BE2C (cell line): Measurements from ENCODE around the gene KRT26.

ENCODE experiments used
- DNase-seq: peaks from one replicate; pipeline ENCODE4 v3.0.0-alpha.2; 2020
- H3K27me3 ChIP-seq: fragments of 250-450 bp; sonication (Bioruptor Pico); 2 replicates; pipeline ENCODE4 v1.5.1; 2020; ENCODE audit warnings: mild to moderate bottlenecking
- H3K36me3 ChIP-seq: fragments of 250-450 bp; sonication (Bioruptor Pico); 2 replicates; pipeline ENCODE4 v1.5.1; 2020; ENCODE audit warnings: mild to moderate bottlenecking
- H3K4me1 ChIP-seq: fragments of 250-450 bp; sonication (Bioruptor Pico); 2 replicates; pipeline ENCODE4 v1.5.1; 2020
- H3K4me3 ChIP-seq: 2 replicates; pipeline ENCODE4 v1.5.1; 2011; ENCODE audit warnings: low read depth, low read length
- H3K9me3 ChIP-seq: fragments of 250-450 bp; sonication (Bioruptor Pico); 2 replicates; pipeline ENCODE4 v1.5.1; 2020
- TF ChIP-seq, protein P1 (sequence below): IDR thresholded peaks from 2 replicates; pipeline ENCODE4 v1.5.1; 2012; ENCODE audit warnings: mild to moderate bottlenecking, low read depth, low read length

Gene KRT26

GRCh38 chr17:40810494-40810893 is 38.5 kb upstream of the KRT26 start:
- no peak for DNase-seq
- TF ChIP-seq, protein P1, sequence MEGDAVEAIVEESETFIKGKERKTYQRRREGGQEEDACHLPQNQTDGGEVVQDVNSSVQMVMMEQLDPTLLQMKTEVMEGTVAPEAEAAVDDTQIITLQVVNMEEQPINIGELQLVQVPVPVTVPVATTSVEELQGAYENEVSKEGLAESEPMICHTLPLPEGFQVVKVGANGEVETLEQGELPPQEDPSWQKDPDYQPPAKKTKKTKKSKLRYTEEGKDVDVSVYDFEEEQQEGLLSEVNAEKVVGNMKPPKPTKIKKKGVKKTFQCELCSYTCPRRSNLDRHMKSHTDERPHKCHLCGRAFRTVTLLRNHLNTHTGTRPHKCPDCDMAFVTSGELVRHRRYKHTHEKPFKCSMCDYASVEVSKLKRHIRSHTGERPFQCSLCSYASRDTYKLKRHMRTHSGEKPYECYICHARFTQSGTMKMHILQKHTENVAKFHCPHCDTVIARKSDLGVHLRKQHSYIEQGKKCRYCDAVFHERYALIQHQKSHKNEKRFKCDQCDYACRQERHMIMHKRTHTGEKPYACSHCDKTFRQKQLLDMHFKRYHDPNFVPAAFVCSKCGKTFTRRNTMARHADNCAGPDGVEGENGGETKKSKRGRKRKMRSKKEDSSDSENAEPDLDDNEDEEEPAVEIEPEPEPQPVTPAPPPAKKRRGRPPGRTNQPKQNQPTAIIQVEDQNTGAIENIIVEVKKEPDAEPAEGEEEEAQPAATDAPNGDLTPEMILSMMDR: no peak
- Histone ChIP-seq H3K9me3 (no peaks in the 10 kb centered on the region), H3K4me1 (no peaks in the 10 kb centered on the region), H3K36me3 (no peaks in the 10 kb centered on the region), H3K27me3 (peaks cover 57% of the 10 kb centered on the region), H3K4me3 (no peak overlapping the region)

DNA sequence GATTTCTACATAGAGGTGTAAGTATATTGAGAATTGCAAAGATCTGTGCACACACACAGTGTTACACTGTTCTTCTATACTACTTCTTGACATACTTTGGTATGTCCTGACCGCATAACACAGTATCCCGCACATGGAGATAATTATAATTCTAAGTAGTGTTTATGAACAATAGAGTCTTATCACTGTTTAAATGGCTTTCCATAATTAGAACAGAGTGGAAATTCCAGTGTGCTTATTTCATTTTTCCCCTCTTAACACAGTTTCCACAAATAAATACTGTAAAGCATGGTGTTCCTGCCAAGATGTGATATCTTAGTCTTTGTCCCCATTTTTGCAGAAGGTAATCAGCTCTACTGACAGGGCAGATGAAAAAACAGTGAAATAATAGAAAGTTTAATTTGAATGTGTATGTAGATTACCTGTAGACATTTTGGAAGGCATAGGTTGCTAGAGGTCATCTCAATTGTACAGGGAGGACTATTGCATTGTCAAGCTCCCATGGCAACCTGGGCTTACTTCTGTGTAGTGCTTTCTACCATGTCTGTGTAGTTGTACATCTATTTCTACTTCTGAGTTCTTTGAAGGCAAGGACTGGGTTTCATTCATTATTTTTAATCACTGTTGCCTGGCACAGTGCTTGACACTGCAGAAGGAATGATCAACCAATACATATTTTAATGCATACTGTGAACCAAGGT is 37.9 kb upstream of the KRT26 start:
- TF ChIP-seq, protein P1: no peak
- H3K27me3 ChIP-seq: peaks cover 64% of the 10 kb centered on the region
- DNase-seq: no peak

GRCh38 chr17:40806131-40806530 is 34.1 kb upstream of the KRT26 start:
- Histone ChIP-seq H3K27me3 (peaks cover 82% of the 10 kb centered on the region), H3K4me1 (no peaks in the 10 kb centered on the region), H3K36me3 (no peaks in the 10 kb centered on the region), H3K9me3 (no peaks in the 10 kb centered on the region), H3K4me3 (no peak overlapping the region)
- no peak for DNase-seq
- TF ChIP-seq, protein P1: no peak

More for the DNA sequence above, 37.9 kb upstream of the KRT26 start:
- Histone ChIP-seq H3K4me3 (no peak overlapping the region), H3K4me1 (no peaks in the 10 kb centered on the region), H3K9me3 (no peaks in the 10 kb centered on the region), H3K36me3 (no peaks in the 10 kb centered on the region)

DNA sequence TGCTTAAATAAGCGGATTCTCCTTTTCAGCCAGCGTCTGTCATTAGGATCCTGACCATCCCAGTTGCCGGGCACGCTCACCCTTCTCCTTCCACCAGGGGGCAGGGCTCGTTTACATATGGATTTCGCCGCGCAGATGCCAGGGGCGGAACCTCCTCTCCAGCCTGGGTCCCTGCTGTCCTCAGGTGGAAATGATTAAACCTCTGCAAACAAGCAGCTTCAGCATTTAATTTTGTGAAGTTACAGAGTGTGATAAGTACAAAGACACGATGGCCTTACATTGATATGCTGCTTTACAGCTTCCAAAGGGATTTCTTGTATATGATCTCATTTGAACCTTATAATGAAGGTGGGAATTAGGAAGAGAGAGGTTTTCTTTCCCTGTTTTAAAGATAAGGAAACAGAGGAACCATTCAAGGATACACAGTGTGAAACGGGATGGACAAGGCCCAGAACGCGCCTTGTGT is 31.6 kb upstream of the KRT26 start:
- Histone ChIP-seq H3K4me3 (no peak overlapping the region), H3K4me1 (no peaks in the 10 kb centered on the region), H3K9me3 (no peaks in the 10 kb centered on the region), H3K36me3 (no peaks in the 10 kb centered on the region), H3K27me3 (peaks cover 82% of the 10 kb centered on the region)
- TF ChIP-seq, protein P1: peak; percentile 93
- DNase-seq: peak; percentile 84

- Histone ChIP-seq H3K27me3 (peaks cover 84% of the 10 kb centered on the region), H3K4me3 (no peak overlapping the region), H3K9me3 (no peaks in the 10 kb centered on the region), H3K4me1 (no peaks in the 10 kb centered on the region), H3K36me3 (no peaks in the 10 kb centered on the region)
- DNase-seq: no peak
- TF ChIP-seq, protein P1: no peak
Observed at GRCh38 chr17:40801157-40801556, 29.2 kb upstream of the KRT26 start.

DNA sequence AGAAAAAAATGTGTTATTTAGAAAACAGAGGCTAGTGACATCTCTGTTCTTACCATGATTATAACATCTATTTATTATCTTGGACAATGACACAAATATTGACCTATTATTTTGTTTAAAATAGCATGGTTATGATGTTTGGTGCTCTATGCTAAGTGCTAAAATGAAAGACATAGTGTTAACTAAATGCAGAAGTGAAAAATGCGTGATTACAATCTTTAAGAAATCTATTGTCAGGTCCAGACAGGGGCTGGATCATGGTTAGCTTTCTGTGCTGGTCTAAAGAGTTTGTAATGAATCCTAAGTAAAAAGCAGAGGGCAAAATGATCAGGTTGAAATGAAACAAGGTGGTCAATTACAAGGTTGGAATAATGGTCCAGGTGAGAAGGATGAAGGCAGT is 28.4 kb upstream of the KRT26 start:
- no peak overlapping the region for H3K4me3 ChIP-seq
- H3K9me3 ChIP-seq: no peaks in the 10 kb centered on the region
- peaks cover 84% of the 10 kb centered on the region for H3K27me3 ChIP-seq
- H3K4me1 ChIP-seq: no peaks in the 10 kb centered on the region
- DNase-seq: no peak
- H3K36me3 ChIP-seq: no peaks in the 10 kb centered on the region
- TF ChIP-seq, protein P1: no peak
